ENCODE measurements around the gene C2CD3. TPM values are rescaled to one million over a fixed set of nuclear protein-coding genes. Genes with fewer than 3 reads are reported as not detected.
A peak's percentile ranks its signal among the peaks of the same experiment; 100 is the strongest.

The C2CD3 gene
- total and polyA plus RNA-seq, 10 of the 15 experiments (the other 5 are each of a cell fraction or from before 2014, with no cell fraction given): 2.3 to 24.0 (median 16.3) TPM

DNA sequence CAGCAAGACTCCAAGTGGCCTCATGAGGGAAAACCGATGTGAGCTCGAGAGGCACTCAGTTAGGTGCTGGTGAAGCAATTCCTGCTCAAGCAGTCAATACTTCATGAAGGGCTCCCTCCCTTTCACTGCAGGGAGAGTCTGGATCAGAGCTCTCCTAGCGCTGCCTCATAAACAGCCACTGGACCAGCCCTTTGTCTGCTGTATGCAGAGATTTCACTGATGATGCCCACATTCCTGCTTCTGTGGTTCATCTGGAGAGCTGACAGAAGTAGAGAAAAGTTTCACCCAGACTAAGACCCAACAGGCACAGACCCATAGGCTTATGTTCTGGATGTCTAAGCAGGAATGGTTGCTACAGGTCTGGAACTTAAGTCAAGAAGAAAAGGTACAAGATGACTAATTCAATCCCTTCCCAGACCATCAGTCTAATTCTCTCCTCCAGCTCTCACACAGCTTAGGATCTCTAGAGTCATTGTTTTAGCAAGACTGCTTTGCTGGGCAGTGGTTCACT, 192.2 kb downstream of the C2CD3 start:
- RAD21 ChIA-PET (ENCODE audit: unreplicated experiment): interaction anchor here (2.8 to 5.1 kb wide), 4 partner anchors 11 to 17 kb away, joined by 17 to 47 read pairs (median 27); no protein-coding TSS in a partner anchor
- SMC1A ChIA-PET (ENCODE audit: uncharacterized antibody, unreplicated experiment): interaction anchor here (1.4 to 5.5 kb wide), 8 partner anchors 12 to 277 kb away, joined by 5 to 49 read pairs (median 15); partner anchors contain the start of genes C2CD3 and PPME1
- H3K9me3 ChIP-seq (replicated peaks; ENCODE audit: control insufficient read depth, insufficient read depth, low read length): no peaks in the 10 kb centered on the region
- DNase-seq (ENCODE audit: low read depth, low spot score) (no peak), FAIRE-seq (no peak), ATAC-seq (no peak)
- no TSS peak for BruUV-seq (replicated peaks)
- CTCF ChIA-PET: interaction anchor here (0.7 to 4.0 kb wide), 3 partner anchors 13 to 22 kb away, joined by 4 to 48 read pairs (median 9); no protein-coding TSS in a partner anchor
- H3K27me3 ChIP-seq (replicated peaks in 1 of 2; ENCODE audit: control insufficient read depth in 2 of 2, insufficient read depth in 2 of 2, low read length in 1 of 2): no peaks in the 10 kb centered on the region
- H3K4me1 ChIP-seq (ENCODE audit: control insufficient read depth, insufficient read depth, low read length): peaks cover 27% of the 10 kb centered on the region
- peak overlapping the region; percentile 85 for H3K27ac ChIP-seq (ENCODE audit: control insufficient read depth, insufficient read depth)
- WGBS (ENCODE audit: insufficient coverage, insufficient replicate concordance, low lambda C conversion rate, missing lambda C conversion rate): 95% methylated on average over 3 of the region's 3 CpGs
- H4K20me1 ChIP-seq (ENCODE audit: control insufficient read depth, insufficient read depth): no peaks in the 10 kb centered on the region
- no peak overlapping the region for H3K9ac ChIP-seq (ENCODE audit: control insufficient read depth, insufficient read depth, low read length)
- TF ChIP-seq PML (IDR thresholded peaks at IDR 0.05; ENCODE audit: low read length) (no peak), ZBTB33 (IDR thresholded peaks at IDR 0.05) (no peak), SMAD5 (IDR thresholded peaks at IDR 0.05; ENCODE audit: low read depth) (0 out of 2 replicates have a peak, but pooled peaks have one; percentile 7)
- TF ChIP-seq, protein P1, sequence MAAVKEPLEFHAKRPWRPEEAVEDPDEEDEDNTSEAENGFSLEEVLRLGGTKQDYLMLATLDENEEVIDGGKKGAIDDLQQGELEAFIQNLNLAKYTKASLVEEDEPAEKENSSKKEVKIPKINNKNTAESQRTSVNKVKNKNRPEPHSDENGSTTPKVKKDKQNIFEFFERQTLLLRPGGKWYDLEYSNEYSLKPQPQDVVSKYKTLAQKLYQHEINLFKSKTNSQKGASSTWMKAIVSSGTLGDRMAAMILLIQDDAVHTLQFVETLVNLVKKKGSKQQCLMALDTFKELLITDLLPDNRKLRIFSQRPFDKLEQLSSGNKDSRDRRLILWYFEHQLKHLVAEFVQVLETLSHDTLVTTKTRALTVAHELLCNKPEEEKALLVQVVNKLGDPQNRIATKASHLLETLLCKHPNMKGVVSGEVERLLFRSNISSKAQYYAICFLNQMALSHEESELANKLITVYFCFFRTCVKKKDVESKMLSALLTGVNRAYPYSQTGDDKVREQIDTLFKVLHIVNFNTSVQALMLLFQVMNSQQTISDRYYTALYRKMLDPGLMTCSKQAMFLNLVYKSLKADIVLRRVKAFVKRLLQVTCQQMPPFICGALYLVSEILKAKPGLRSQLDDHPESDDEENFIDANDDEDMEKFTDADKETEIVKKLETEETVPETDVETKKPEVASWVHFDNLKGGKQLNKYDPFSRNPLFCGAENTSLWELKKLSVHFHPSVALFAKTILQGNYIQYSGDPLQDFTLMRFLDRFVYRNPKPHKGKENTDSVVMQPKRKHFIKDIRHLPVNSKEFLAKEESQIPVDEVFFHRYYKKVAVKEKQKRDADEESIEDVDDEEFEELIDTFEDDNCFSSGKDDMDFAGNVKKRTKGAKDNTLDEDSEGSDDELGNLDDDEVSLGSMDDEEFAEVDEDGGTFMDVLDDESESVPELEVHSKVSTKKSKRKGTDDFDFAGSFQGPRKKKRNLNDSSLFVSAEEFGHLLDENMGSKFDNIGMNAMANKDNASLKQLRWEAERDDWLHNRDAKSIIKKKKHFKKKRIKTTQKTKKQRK (IDR thresholded peaks at IDR 0.05; ENCODE audit: low read depth, low read length): no peak
- H3K4me2 ChIP-seq (ENCODE audit: control insufficient read depth, insufficient read depth): peak overlapping the region; percentile 57
- H3K36me3 ChIP-seq (ENCODE audit: control insufficient read depth in 2 of 2, insufficient read depth in 2 of 2, low read length in 1 of 2): peaks cover 28 to 30% of the 10 kb centered on the region in 2 experiments
- in situ Hi-C loops (cut with MboI): no loop called here
- no peak overlapping the region for H2AFZ ChIP-seq (ENCODE audit: control insufficient read depth, low read depth, low read length)
- H3K79me2 ChIP-seq (ENCODE audit: control insufficient read depth, insufficient read depth, low read length): peaks cover 47% of the 10 kb centered on the region
- POLR2A ChIA-PET: interaction anchor here (1.7 to 4.3 kb wide), 2 partner anchors 12 to 18 kb away, joined by 5 to 41 read pairs; no protein-coding TSS in a partner anchor
- intact Hi-C loops (cut with micrococcal nuclease; ENCODE audit: unreplicated experiment): no loop called here
- peak overlapping the region; percentile 89; the same call in 1 of the 2 replicates for H3K4me3 ChIP-seq
